Measurements from ENCODE around the gene PGM5. TPM values are rescaled to one million over a fixed set of nuclear protein-coding genes. Genes with fewer than 3 reads are reported as not detected.

The PGM5 gene
- total RNA-seq, 1 experiment from 2014 or later = not detected

DNA sequence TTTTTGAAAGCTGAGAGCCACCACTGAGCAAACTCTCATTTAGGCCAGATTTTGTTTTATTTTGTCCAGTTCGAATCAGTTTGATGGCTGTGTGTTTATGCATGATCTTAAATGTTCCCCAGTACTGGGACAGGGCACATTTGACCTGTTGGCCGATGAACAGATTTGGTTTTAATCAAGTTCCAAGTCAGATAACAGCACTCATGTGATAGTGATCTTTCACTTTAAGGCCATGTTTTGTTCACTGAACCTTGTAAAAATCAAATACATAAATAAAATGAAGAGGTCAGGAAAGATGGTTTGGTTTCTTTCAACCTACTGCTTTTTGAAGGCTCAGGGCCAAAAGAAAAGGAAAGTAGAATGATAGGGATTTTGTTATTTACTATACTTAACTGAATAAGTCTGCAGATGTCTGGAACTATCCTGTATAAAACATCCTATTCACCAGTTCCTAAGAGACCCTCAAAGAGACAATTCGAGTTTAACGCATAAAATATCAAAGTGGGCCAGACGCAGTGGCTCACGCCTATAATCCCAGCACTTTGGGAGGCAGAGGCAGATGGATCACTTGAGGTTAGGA lies 77.2 kb downstream of the PGM5 start:
- intact Hi-C loops (cut with micrococcal nuclease; ENCODE audit: unreplicated experiment) = no loop called here
- Histone ChIP-seq H3K27me3 (replicated peaks; ENCODE audit: insufficient read depth, low read depth, low read length, poor library complexity) (peaks cover 8% of the 10 kb centered on the region), H3K27ac (ENCODE audit: low read depth, low read length, poor library complexity, severe bottlenecking) (no peak overlapping the region), H3K36me3 (ENCODE audit: insufficient read depth, low read length, poor library complexity, severe bottlenecking) (no peaks in the 10 kb centered on the region), H3K4me3 (ENCODE audit: low read depth, low read length, poor library complexity, severe bottlenecking) (no peak overlapping the region), H3K4me1 (ENCODE audit: insufficient read depth, low read length, poor library complexity, severe bottlenecking) (no peaks in the 10 kb centered on the region), H3K9me3 (ENCODE audit: low read depth, low read length, poor library complexity, severe bottlenecking) (no peaks in the 10 kb centered on the region)
- no peak for DNase-seq (ENCODE audit: low spot score)
- ChIA-PET POLR2A (ENCODE audit: low non-redundant PET) (no interaction called here), CTCF (interaction anchor here (0.8 kb wide), 1 partner anchor 16 kb away, joined by 3 read pairs; no protein-coding TSS in a partner anchor)
- no TSS peak for BruUV-seq (replicated peaks)
- TF ChIP-seq, protein P1, sequence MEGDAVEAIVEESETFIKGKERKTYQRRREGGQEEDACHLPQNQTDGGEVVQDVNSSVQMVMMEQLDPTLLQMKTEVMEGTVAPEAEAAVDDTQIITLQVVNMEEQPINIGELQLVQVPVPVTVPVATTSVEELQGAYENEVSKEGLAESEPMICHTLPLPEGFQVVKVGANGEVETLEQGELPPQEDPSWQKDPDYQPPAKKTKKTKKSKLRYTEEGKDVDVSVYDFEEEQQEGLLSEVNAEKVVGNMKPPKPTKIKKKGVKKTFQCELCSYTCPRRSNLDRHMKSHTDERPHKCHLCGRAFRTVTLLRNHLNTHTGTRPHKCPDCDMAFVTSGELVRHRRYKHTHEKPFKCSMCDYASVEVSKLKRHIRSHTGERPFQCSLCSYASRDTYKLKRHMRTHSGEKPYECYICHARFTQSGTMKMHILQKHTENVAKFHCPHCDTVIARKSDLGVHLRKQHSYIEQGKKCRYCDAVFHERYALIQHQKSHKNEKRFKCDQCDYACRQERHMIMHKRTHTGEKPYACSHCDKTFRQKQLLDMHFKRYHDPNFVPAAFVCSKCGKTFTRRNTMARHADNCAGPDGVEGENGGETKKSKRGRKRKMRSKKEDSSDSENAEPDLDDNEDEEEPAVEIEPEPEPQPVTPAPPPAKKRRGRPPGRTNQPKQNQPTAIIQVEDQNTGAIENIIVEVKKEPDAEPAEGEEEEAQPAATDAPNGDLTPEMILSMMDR (conservative IDR thresholded peaks at IDR 0.05; ENCODE audit: low read depth, low read length) = no peak
- TF ChIP-seq EZH2 (IDR thresholded peaks at IDR 0.05; ENCODE audit: borderline replicate concordance, low read depth, low read length, poor library complexity, severe bottlenecking) = no peak

DNA sequence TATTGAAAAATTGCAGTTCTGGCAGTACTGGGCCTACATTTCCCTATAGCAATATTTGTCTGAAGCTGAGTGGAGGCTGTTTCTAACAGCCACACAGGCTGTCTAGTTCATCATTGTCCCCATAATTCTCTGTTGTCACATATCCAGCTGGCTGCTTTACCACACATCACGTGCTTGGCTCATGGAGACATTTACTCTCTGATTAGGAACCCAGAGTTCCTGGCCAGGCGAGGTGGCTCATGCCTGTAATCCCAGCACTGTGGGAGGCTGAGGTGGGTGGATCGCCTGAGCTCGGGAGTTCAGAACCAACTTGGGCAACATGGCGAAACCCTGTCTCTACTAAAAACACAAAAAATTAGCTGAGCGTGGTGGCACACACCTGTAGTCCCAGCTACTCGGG lies 81.4 kb downstream of the PGM5 start:
- TF ChIP-seq, protein P1 (conservative IDR thresholded peaks at IDR 0.05; ENCODE audit: low read depth, low read length) = no peak
- TF ChIP-seq EZH2 (IDR thresholded peaks at IDR 0.05; ENCODE audit: borderline replicate concordance, low read depth, low read length, poor library complexity, severe bottlenecking) = no peak
- no peak for DNase-seq (ENCODE audit: low spot score)
- POLR2A ChIA-PET (ENCODE audit: low non-redundant PET) = no interaction called here
- H3K4me1 ChIP-seq (ENCODE audit: insufficient read depth, low read length, poor library complexity, severe bottlenecking) = no peaks in the 10 kb centered on the region
- H3K27ac ChIP-seq (ENCODE audit: low read depth, low read length, poor library complexity, severe bottlenecking) = no peak overlapping the region
- no peaks in the 10 kb centered on the region for H3K27me3 ChIP-seq (replicated peaks; ENCODE audit: insufficient read depth, low read depth, low read length, poor library complexity)
- CTCF ChIA-PET = no interaction called here
- H3K4me3 ChIP-seq (ENCODE audit: low read depth, low read length, poor library complexity, severe bottlenecking) = no peak overlapping the region
- BruUV-seq (replicated peaks) = no TSS peak
- H3K36me3 ChIP-seq (ENCODE audit: insufficient read depth, low read length, poor library complexity, severe bottlenecking) = no peaks in the 10 kb centered on the region
- intact Hi-C loops (cut with micrococcal nuclease; ENCODE audit: unreplicated experiment) = no loop called here
- peaks cover 6% of the 10 kb centered on the region for H3K9me3 ChIP-seq (ENCODE audit: low read depth, low read length, poor library complexity, severe bottlenecking)

- POLR2A ChIA-PET (ENCODE audit: low non-redundant PET) = no interaction called here
- BruUV-seq (replicated peaks) = no TSS peak
Observed at GRCh38 chr9:68443624-68444023, 87.2 kb downstream of the PGM5 start.

More at GRCh38 chr9:68443624-68444023, 87.2 kb downstream of the PGM5 start:
- no peaks in the 10 kb centered on the region for H3K4me1 ChIP-seq (ENCODE audit: insufficient read depth, low read length, poor library complexity, severe bottlenecking)
- DNase-seq (ENCODE audit: low spot score) = no peak
- H3K36me3 ChIP-seq (ENCODE audit: insufficient read depth, low read length, poor library complexity, severe bottlenecking) = no peaks in the 10 kb centered on the region
- intact Hi-C loops (cut with micrococcal nuclease; ENCODE audit: unreplicated experiment) = no loop called here
- no peak overlapping the region for H3K27ac ChIP-seq (ENCODE audit: low read depth, low read length, poor library complexity, severe bottlenecking)
- no peak for TF ChIP-seq EZH2 (IDR thresholded peaks at IDR 0.05; ENCODE audit: borderline replicate concordance, low read depth, low read length, poor library complexity, severe bottlenecking)
- TF ChIP-seq, protein P1 (conservative IDR thresholded peaks at IDR 0.05; ENCODE audit: low read depth, low read length) = no peak
- CTCF ChIA-PET = no interaction called here
- H3K9me3 ChIP-seq (ENCODE audit: low read depth, low read length, poor library complexity, severe bottlenecking) = peaks cover 6% of the 10 kb centered on the region
- peaks cover 14% of the 10 kb centered on the region for H3K27me3 ChIP-seq (replicated peaks; ENCODE audit: insufficient read depth, low read depth, low read length, poor library complexity)
- H3K4me3 ChIP-seq (ENCODE audit: low read depth, low read length, poor library complexity, severe bottlenecking) = no peak overlapping the region

Measured in A673 (cell line).